H9 (cell line): Measurements from ENCODE around the gene PRR23E. TPM values are rescaled to one million over a fixed set of nuclear protein-coding genes. Genes with fewer than 3 reads are reported as not detected.

ENCODE experiments used
- DNase-seq: peaks from one replicate; pipeline ENCODE4 v3.0.0-alpha.2; 2017
- H2AFZ ChIP-seq: one replicate; pipeline ENCODE4 v1.6.1; 2013; ENCODE audit warnings: mild to moderate bottlenecking, low read length, control low read depth, moderate library complexity
- H2AK5ac ChIP-seq: 2 replicates; pipeline ENCODE4 v1.6.1; 2013; ENCODE audit warnings: low read length, control low read depth, mixed read lengths; ENCODE audit not compliant: insufficient read length
- H2BK120ac ChIP-seq: one replicate; pipeline ENCODE4 v1.6.1; 2013; ENCODE audit warnings: low read depth, mild to moderate bottlenecking, low read length, control low read depth, inconsistent platforms; ENCODE audit not compliant: poor library complexity, severe bottlenecking
- H2BK12ac ChIP-seq: 2 replicates; pipeline ENCODE4 v1.6.1; 2013; ENCODE audit warnings: low read length, control low read depth, mixed read lengths, low read depth; ENCODE audit not compliant: insufficient read length
- H2BK15ac ChIP-seq: 2 replicates; pipeline ENCODE4 v1.6.1; 2013; ENCODE audit warnings: low read depth, low read length, control low read depth
- H2BK20ac ChIP-seq: one replicate; pipeline ENCODE4 v1.6.1; 2013; ENCODE audit warnings: low read depth, mild to moderate bottlenecking, low read length, control low read depth, inconsistent platforms; ENCODE audit not compliant: poor library complexity, severe bottlenecking
- H2BK5ac ChIP-seq: 2 replicates; pipeline ENCODE4 v1.6.1; 2013; ENCODE audit warnings: low read length, control low read depth, mixed read lengths; ENCODE audit not compliant: insufficient read length
- H3K14ac ChIP-seq: 2 replicates; pipeline ENCODE4 v1.6.1; 2013; ENCODE audit warnings: low read length, control low read depth; ENCODE audit not compliant: insufficient read depth
- H3K18ac ChIP-seq: 2 replicates; pipeline ENCODE4 v1.6.1; 2013; ENCODE audit warnings: low read depth, mild to moderate bottlenecking, mixed read lengths, low read length, control low read depth; ENCODE audit not compliant: insufficient read length
- H3K23ac ChIP-seq: 2 replicates; pipeline ENCODE4 v1.6.1; 2013; ENCODE audit warnings: low read length, control low read depth, mixed read lengths, low read depth; ENCODE audit not compliant: insufficient read length
- H3K23me2 ChIP-seq: 2 replicates; pipeline ENCODE4 v1.6.1; 2013; ENCODE audit warnings: low read depth, mild to moderate bottlenecking, mixed read lengths, low read length, control low read depth; ENCODE audit not compliant: insufficient read length, poor library complexity, severe bottlenecking
- H3K27ac ChIP-seq: 2 replicates; pipeline ENCODE4 v1.5.1; 2013; ENCODE audit warnings: low read length, control low read depth, mixed read lengths, low read depth; ENCODE audit not compliant: insufficient read length
- H3K27me3 ChIP-seq: 2 replicates; pipeline ENCODE4 v1.6.1; 2013; ENCODE audit warnings: low read length, control low read depth, inconsistent platforms; ENCODE audit not compliant: insufficient read depth
- H3K4ac ChIP-seq: 2 replicates; pipeline ENCODE4 v1.6.1; 2013; ENCODE audit warnings: low read depth, mild to moderate bottlenecking, control low read depth, inconsistent platforms, low read length, moderate library complexity
- H3K4me1 ChIP-seq: 2 replicates; pipeline ENCODE4 v1.6.1; 2013; ENCODE audit warnings: low read length, control low read depth, inconsistent platforms; ENCODE audit not compliant: insufficient read depth
- H3K4me2 ChIP-seq: 2 replicates; pipeline ENCODE4 v1.6.1; 2013; ENCODE audit warnings: low read length, control low read depth, mixed read lengths; ENCODE audit not compliant: insufficient read length, insufficient read depth
- H3K56ac ChIP-seq: 2 replicates; pipeline ENCODE4 v1.6.1; 2013; ENCODE audit warnings: low read depth, mild to moderate bottlenecking, mixed read lengths, low read length, control low read depth; ENCODE audit not compliant: insufficient read length
- H3K79me1 ChIP-seq: 2 replicates; pipeline ENCODE4 v1.6.1; 2013; ENCODE audit warnings: low read depth, mild to moderate bottlenecking, moderate library complexity, low read length, control low read depth, inconsistent platforms; ENCODE audit not compliant: insufficient read depth, poor library complexity, severe bottlenecking
- H3K79me2 ChIP-seq: 2 replicates; pipeline ENCODE4 v1.6.1; 2013; ENCODE audit warnings: low read length, control low read depth, inconsistent platforms; ENCODE audit not compliant: insufficient read depth
- H3K9ac ChIP-seq: 2 replicates; pipeline ENCODE4 v1.6.1; 2013; ENCODE audit warnings: low read length, control low read depth, mixed read lengths; ENCODE audit not compliant: insufficient read length; ENCODE audit errors: extremely low read depth
- H3K9me3 ChIP-seq: one replicate; pipeline ENCODE4 v1.6.1; 2013; ENCODE audit warnings: low read depth, low read length, inconsistent platforms; ENCODE audit not compliant: control insufficient read depth
- H3T11ph ChIP-seq: one replicate; pipeline ENCODE4 v1.6.1; 2013; ENCODE audit warnings: mild to moderate bottlenecking, low read length, control low read depth, inconsistent platforms
- H4K20me1 ChIP-seq: one replicate; pipeline ENCODE4 v1.6.1; 2013; ENCODE audit not compliant: control insufficient read depth, insufficient read length, insufficient read depth
- H4K5ac ChIP-seq: 2 replicates; pipeline ENCODE4 v1.6.1; 2013; ENCODE audit warnings: low read depth, mild to moderate bottlenecking, mixed read lengths, low read length, control low read depth; ENCODE audit not compliant: insufficient read length
- H4K8ac ChIP-seq: replicated peaks from 2 replicates; pipeline ENCODE4 v1.6.1; 2013; ENCODE audit warnings: low read length, control low read depth, mixed read lengths, low read depth; ENCODE audit not compliant: insufficient read length
- H4K91ac ChIP-seq: 2 replicates; pipeline ENCODE4 v1.6.1; 2013; ENCODE audit warnings: low read depth, mild to moderate bottlenecking, moderate library complexity, mixed read lengths, low read length, control low read depth; ENCODE audit not compliant: insufficient read length
- H3K27ac Mint-ChIP-seq, 3 experiments: 2 replicates in 2 of 3; 3 replicates in 1 of 3; pipeline ENCODE4 v1.8.0; 2020 to 2021; ENCODE audit warnings: mixed read lengths in 3 of 3, mild to moderate bottlenecking in 1 of 3, moderate library complexity in 1 of 3
- H3K27me3 Mint-ChIP-seq: 2 replicates; pipeline ENCODE4 v1.8.0; 2021; ENCODE audit warnings: low read depth, mild to moderate bottlenecking, moderate library complexity, mixed read lengths
- H3K36me3 Mint-ChIP-seq, 3 experiments: 2 replicates in 2 of 3; 3 replicates in 1 of 3; pipeline ENCODE4 v1.8.0; 2020 to 2021; ENCODE audit warnings: low read depth in 3 of 3, mixed read lengths in 3 of 3; ENCODE audit not compliant: insufficient read depth in 1 of 3
- H3K4me1 Mint-ChIP-seq, 2 experiments: 2 replicates each; pipeline ENCODE4 v1.8.0; 2020; ENCODE audit warnings: mixed read lengths in 2 of 2
- H3K4me3 Mint-ChIP-seq, 2 experiments: 2 replicates in 1 of 2; 3 replicates in 1 of 2; pipeline ENCODE4 v1.8.0; 2020 to 2021; ENCODE audit warnings: mild to moderate bottlenecking in 2 of 2, mixed read lengths in 2 of 2, moderate library complexity in 1 of 2
- H3K9me3 Mint-ChIP-seq, 2 experiments: 2 replicates in 1 of 2; 3 replicates in 1 of 2; pipeline ENCODE4 v1.8.0; 2020; ENCODE audit warnings: mild to moderate bottlenecking in 2 of 2, mixed read lengths in 2 of 2, moderate library complexity in 1 of 2
- CTCF ChIP-seq: fragments of 200-600 bp; sonication (generic); conservative IDR thresholded peaks from 3 replicates; pipeline ENCODE4 v1.8.0; 2021; ENCODE audit warnings: antibody characterized with exemption, mild to moderate bottlenecking
- WGBS: extraction: QIAGEN DNeasy Blood & Tissue Kit; methylation state at CpG from one replicate; pipeline ENCODE4 v1.1.7; 2013; ENCODE audit warnings: missing lambda C conversion rate, low lambda C conversion rate, mixed read lengths; ENCODE audit not compliant: insufficient read length; ENCODE audit errors: extremely low coverage; 5-methylcytosine and 5-hydroxymethylcytosine counted together
- total RNA-seq: library from RNA; stranded (reverse); gene quantifications from 2 replicates; pipeline ENCODE4 v1.2.1, GENCODE V29; 2021

PRR23E gene
- total RNA-seq, 1 experiment from 2014 or later, result not detected

GRCh38 chr3:127174284-127174683, 18.6 kb upstream of the PRR23E start:
- no peak overlapping the region for H3T11ph ChIP-seq
- no peak overlapping the region for H4K8ac ChIP-seq
- no peak overlapping the region for H2AFZ ChIP-seq
- no peak overlapping the region for H2BK15ac ChIP-seq
- H4K5ac ChIP-seq, result no peak overlapping the region
- no peaks in the 10 kb centered on the region for H3K23me2 ChIP-seq
- H3K79me1 ChIP-seq, result no peaks in the 10 kb centered on the region
- Mint-ChIP-seq H3K9me3 (peaks cover 2 to 11% of the 10 kb centered on the region in 2 experiments; a peak in 4 of 5 replicates), H3K4me1 (peaks cover 3 to 13% of the 10 kb centered on the region in 2 experiments; a peak in 3 of 4 replicates), H3K27me3 (peaks cover 2% of the 10 kb centered on the region), H3K4me3 (no peak overlapping the region), H3K36me3 (peaks cover 0 to 5% (median 0%) of the 10 kb centered on the region in 3 experiments; a peak in 1 of 7 replicates), H3K27ac (no peak overlapping the region)
- peak; percentile 10 for DNase-seq
- no peak overlapping the region for H2BK5ac ChIP-seq
- H3K4me1 ChIP-seq, result no peaks in the 10 kb centered on the region; the same call in 1 of the 2 replicates
- TF ChIP-seq CTCF, result no peak
- no peak overlapping the region for H2BK120ac ChIP-seq
- no peaks in the 10 kb centered on the region for H3K9me3 ChIP-seq
- WGBS, result no CpG with 5 or more reads among the region's 4 CpGs
- H3K4me2 ChIP-seq, result no peak overlapping the region
- H3K23ac ChIP-seq, result no peak overlapping the region
- H3K9ac ChIP-seq, result no peak overlapping the region
- no peak overlapping the region for H2BK20ac ChIP-seq
- H2BK12ac ChIP-seq, result no peak overlapping the region
- no peak overlapping the region for H2AK5ac ChIP-seq
- H3K4ac ChIP-seq, result no peak overlapping the region; the same call in 1 of the 2 replicates
- no peak overlapping the region for H3K56ac ChIP-seq
- no peaks in the 10 kb centered on the region for H4K20me1 ChIP-seq
- H4K91ac ChIP-seq, result no peak overlapping the region
- no peak overlapping the region; the same call in 1 of the 2 replicates for H3K14ac ChIP-seq
- no peak overlapping the region for H3K18ac ChIP-seq
- no peaks in the 10 kb centered on the region for H3K79me2 ChIP-seq
- no peak overlapping the region for H3K27ac ChIP-seq
- no peaks in the 10 kb centered on the region for H3K27me3 ChIP-seq
